ENCODE results near the gene CHMP1A.
"Not testable (repeated sequence)": the region's sequence is repeated elsewhere in the genome, so short reads cannot be mapped to it uniquely, and the experiment has no call there.

CHMP1A gene

GRCh38 chr16:89658221-89658879 is 842 bp upstream of the CHMP1A start:
- no peak for DNase-seq (ENCODE audit: low read depth)

- DNase-seq (ENCODE audit: low read depth), result no peak
Measured at GRCh38 chr16:89656435-89657121, 930 bp downstream of the CHMP1A start.

DNA sequence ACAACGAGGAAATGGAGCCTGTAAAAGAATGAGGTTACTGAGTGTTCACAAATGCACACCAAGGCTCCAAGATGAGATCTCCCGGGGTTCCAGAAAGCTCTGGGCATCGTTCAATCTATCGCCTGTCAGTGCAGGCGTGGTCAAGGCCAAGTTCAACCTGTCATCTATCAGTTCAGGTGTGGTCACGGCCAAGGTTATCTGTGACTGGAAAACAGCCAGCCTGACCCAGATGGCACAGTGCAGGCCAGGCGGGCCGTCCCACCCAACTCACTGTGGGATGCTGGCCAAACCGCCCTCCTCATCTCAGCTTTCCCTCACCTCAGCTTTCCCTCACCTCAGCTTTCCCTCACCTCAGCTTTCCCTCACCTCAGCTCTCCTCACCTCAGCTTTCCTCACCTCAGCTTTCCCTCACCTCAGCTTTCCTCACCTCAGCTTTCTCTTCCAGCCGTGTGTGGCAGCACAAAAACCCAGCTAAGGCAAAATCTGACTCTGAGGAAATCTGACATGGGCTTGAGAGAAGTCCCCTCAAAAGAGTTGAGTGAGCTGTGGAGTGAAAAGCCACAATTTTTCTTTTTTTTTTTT is 2.4 kb downstream of the CHMP1A start:
- DNase-seq (ENCODE audit: low read depth), result no peak

- DNase-seq (ENCODE audit: low read depth), result no peak
Measured at GRCh38 chr16:89653656-89654295, 3.7 kb downstream of the CHMP1A start.

GRCh38 chr16:89651584-89651983 is 5.9 kb downstream of the CHMP1A start:
- DNase-seq (ENCODE audit: low read depth), result no peak

GRCh38 chr16:89646906-89647305 is 10.6 kb downstream of the CHMP1A start:
- DNase-seq (ENCODE audit: low read depth), result no peak

- no peak for DNase-seq (ENCODE audit: low read depth)
Measured at GRCh38 chr16:89646270-89646669, 11.2 kb downstream of the CHMP1A start.

DNA sequence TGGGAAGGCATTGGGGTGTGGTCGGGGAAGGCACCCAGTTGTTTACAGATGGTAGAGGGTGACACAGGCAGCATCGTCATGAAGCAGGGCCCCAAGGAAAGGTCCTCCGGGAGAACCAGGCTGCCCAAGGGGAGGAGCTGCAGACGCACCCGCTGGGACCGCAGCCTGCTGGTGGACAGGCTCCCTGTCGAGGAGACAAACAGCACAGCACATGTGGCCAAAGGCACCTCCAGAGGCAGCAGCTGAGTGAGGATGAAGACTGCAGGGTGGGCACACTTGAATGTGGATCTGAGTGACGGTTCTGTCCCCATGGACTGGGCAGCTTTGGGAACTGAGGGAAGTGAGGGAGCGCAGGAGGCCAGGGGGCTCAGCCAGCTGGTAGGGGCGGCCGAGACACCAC is 12.4 kb downstream of the CHMP1A start:
- DNase-seq (ENCODE audit: low read depth), result no peak

DNA sequence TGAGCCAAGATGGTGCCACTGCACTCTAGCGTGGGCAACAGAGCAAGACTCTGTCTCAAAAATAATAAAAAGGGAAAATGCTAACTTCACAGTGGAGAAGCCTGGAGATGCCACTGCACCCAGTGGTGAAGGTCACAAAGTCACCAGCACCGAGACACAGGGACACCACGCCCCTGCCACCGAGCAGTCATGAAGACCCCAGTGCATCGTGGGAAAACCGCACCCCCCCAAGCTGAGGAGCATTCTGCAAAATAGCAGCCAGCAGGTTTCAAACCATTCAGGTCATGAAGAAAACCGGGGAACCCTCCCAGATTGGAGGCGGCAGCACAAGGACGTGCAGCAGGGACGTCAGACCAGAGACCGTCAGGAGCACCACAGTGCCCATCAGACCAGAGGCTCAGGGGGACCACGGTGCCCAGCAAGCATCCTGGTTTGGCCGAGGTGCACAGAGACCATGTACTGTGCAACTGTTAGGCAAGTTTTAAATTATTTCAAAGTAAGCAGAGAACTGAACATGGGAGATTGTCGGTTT is 13.7 kb downstream of the CHMP1A start:
- no peak for DNase-seq (ENCODE audit: low read depth)

DNA sequence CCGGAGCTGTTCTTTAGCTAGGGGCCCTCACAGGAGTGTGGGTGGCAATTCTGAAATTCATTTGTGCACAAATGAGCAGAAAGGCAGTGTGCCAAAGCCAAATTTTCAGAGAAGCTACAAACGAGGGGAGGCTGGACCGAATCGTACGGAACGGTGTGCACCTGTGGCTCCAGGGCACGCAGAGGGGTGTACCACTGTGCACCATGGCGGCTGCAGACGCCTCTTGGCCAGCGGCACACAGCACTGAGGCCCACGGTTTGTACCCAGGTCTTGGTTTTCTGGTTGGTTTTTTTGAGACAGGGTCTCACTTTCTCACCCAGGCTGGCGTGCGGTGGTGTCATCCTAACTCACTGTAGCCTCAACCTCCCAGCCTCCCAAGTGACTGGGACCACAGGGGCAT is 14.9 kb downstream of the CHMP1A start:
- no peak for DNase-seq (ENCODE audit: low read depth)

DNA sequence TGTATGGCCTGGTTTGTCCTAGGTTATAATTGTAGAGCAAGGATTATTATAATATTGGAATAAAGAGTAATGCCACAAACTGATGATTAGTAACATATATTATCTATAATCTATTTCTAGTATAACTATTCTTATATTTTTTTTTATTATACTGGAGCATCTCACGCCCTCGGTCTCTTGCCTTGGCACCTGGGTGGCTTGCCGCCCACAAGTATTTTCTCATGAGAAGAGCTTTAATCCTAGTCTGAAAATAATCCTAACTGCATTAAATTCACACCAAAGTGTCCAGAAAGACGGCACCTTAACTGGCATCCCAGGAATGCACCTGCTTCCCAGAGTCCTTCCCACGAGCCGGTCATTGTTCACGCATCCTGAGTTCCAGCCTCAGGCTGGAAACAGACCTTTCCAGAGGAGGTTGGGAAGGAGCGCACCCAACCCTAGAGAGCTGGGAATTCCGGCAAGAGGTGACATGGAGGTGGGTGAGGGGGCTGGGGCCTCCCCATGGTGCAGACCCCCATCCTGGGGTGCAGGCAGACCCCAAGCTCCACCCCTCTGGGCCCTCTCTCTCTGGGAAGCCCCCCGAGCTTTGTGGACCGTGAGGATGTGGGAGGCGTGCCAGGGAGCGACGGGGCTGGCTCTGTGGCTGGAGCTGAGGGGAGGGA is 15.9 kb downstream of the CHMP1A start:
- DNase-seq (ENCODE audit: low read depth), result no peak

GRCh38 chr16:89639385-89639784 is 18.1 kb downstream of the CHMP1A start:
- no peak for DNase-seq (ENCODE audit: low read depth)

GRCh38 chr16:89638455-89638854 is 19.1 kb downstream of the CHMP1A start:
- no peak for DNase-seq (ENCODE audit: low read depth)

DNA sequence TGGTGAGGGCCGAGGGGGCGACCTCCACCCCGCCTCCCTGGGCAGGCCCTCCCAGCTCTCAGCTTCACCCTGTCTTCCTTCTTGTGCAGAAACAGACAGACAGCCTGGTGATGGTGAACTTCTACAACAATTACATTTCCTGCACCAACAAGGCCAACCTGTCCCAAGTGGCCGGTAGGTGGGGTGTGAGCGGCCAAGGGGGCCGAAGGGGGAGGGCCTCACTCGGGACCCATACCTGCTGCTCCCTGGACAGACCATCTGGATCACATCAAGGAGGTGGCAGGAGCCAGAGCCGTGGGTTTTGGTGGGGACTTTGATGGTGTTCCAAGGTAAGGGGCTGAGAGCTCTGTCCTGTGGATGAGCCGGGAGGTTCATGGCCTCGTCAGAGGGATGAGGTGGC is 20.1 kb downstream of the CHMP1A start:
- no peak for DNase-seq (ENCODE audit: low read depth)

GRCh38 chr16:89636663-89637062 is 20.8 kb downstream of the CHMP1A start:
- DNase-seq (ENCODE audit: low read depth), result no peak

DNA sequence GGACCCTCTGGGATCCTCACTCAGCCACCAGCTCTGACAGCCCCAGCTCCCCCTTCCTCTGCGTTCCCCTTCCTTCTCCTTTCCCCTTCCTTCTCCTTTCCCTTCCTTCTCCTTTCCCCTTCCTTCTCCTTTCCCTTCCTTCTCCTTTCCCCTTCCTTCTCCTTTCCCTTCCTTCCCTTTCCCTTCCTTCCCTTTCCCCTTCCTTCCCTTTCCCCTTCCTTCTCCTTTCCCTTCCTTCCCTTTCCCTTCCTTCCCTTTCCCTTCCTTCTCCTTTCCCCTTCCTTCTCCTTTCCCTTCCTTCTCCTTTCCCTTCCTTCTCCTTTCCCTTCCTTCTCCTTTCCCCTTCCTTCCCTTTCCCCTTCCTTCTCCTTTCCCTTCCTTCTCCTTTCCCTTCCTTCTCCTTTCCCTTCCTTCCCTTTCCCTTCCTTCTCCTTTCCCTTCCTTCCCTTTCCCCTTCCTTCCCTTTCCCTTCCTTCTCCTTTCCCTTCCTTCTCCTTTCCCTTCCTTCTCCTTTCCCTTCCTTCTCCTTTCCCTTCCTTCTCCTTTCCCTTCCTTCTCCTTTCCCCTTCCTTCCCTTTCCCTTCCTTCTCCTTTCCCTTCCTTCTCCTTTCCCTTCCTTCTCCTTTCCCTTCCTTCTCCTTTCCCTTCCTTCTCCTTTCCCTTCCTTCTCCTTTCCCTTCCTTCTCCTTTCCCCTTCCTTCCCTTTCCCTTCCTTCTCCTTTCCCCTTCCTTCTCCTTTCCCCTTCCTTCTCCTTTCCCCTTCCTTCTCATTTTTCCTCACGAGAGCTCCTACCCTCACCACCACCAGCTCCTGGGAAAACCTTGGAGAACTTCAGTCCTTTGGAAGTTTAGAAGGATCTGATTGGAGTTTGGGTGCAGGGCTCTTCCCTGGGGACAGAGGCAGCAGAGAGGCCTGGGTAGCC is 22.8 kb downstream of the CHMP1A start:
- DNase-seq (ENCODE audit: low read depth), result not testable (repeated sequence)

DNA sequence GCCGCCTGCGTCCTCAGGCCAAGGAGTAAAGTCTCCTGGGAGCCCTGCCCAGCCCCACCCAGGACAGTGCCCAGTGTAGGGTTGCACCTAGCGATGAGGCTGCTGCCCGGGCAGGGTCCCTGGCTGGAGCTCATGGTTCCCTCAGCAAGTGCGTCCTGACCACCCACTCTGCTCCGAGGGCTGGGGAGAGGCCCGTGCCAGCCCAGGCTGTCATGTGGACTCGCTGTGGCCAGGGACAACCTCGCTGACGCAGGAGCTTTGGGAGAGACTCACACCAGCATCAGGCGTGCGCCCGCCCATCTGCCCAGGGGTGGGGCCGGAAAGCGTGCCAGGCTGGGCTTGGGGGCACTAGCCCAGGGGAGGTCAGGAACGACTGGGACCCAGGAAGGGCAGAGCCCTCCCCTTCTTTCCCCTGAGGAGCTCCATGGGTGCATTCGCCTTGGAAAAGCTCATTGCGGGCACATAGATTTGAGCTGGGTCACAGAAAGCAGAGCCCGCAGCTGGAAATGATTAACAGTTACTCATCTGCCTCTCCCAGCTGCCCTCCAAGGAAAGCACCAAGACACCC is 24.4 kb downstream of the CHMP1A start:
- no peak for DNase-seq (ENCODE audit: low read depth)

DNA sequence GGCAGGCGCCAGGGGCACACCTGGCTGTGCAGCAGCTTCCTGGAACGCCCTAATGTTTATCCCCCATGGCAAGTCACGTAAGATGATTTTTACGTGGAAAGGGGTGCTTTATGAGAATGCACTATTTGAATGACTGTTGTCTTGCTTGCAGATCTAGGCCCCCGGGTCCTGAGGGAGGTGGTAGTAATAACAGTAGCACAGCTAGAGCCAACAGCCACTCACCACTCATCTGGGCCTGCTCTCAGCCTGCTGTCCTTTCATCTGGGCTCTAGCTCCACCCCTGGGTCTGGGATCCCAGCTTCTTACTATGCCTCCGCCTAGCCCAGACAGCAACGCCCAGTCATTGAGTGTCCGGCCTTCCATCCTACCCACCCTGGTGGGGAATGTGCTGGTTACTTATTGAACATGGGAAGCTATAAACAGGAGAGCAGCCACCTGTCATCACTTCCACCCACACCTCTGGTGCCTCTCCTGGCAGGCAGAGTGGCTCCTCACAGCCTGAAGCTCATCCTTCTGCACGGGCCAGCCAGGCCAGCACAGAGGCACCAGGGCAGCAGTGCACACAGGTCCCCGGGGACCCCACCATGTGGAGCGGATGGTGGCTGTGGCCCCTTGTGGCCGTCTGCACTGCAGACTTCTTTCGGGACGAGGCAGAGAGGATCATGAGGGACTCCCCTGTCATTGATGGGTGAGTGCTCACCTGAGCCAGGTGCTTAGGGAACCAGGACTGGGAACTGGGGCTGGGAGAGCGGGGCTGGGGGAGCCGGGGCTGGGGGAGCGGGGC is 27.5 kb downstream of the CHMP1A start:
- DNase-seq (ENCODE audit: low read depth), result no peak

GRCh38 chr16:89624777-89625761 is 32.4 kb downstream of the CHMP1A start:
- no peak for DNase-seq (ENCODE audit: low read depth)
